ENCODE data around the gene MTF2. TPM values are rescaled to one million over a fixed set of nuclear protein-coding genes. Genes with fewer than 3 reads are reported as not detected.

MTF2 gene
- polyA plus RNA-seq, 1 donor: 30.6 TPM

DNA sequence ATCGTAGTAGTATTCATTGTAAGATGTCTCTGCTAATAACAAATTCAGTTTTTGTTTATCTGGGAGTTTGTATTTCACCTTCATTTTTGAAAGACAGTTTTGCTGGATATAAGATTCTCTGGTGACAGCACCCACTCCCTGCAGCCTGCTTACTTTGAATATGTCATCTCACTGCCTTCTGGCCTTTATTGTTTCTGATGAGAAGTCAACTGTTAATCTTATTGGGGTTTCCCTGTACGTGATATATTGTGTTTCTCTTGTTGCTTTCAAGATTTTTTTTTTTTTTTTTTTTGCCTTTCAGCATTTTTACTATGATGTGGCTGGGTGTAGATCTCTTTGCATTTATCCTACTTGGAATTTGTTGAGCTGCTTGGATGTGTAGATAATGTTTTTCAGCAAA is 29.3 kb downstream of the MTF2 start:
- 100% methylated on average over 1 of the region's 2 CpGs for WGBS (ENCODE audit: insufficient coverage, low lambda C conversion rate)

DNA sequence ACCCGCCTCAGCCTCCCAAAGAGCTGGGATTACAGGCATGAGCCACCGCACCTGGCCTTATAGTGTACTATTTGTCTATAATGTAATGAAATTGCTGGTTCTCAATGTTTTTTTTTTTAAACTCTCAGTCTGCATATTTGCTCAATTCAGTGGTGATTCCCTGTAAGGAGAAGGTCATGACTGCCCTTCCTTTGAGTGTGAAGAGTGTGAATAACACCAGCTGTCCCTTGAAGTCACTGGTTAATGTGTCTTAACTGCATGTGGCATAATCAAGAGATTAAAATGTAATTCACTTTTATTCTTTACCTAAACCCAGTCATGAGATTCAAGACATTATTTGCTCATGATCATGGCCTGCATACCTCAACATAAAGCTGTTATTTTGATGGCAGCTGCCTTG is 30.5 kb downstream of the MTF2 start:
- H3K27ac ChIP-seq (ENCODE audit: low read length): no peak overlapping the region
- peaks cover 10% of the 10 kb centered on the region for H3K36me3 ChIP-seq (ENCODE audit: control insufficient read depth, insufficient read depth, low read length)
- DNase-seq: no peak
- no peak overlapping the region for H3K4me3 ChIP-seq (ENCODE audit: low read length)
- peaks cover 4% of the 10 kb centered on the region for H3K4me1 ChIP-seq (ENCODE audit: control insufficient read depth, insufficient read depth, low read length)
- WGBS (ENCODE audit: insufficient coverage, low lambda C conversion rate): no CpG with 5 or more reads among the region's 2 CpGs
- H3K27me3 ChIP-seq (ENCODE audit: control insufficient read depth, insufficient read depth, low read length): no peaks in the 10 kb centered on the region
- peaks cover 14% of the 10 kb centered on the region for H3K9me3 ChIP-seq (ENCODE audit: control insufficient read depth, low read depth, low read length)

More for the DNA sequence above, 29.3 kb downstream of the MTF2 start:
- Histone ChIP-seq H3K36me3 (ENCODE audit: control insufficient read depth, insufficient read depth, low read length) (peaks cover 10% of the 10 kb centered on the region), H3K27ac (ENCODE audit: low read length) (no peak overlapping the region), H3K4me3 (ENCODE audit: low read length) (no peak overlapping the region), H3K4me1 (ENCODE audit: control insufficient read depth, insufficient read depth, low read length) (no peaks in the 10 kb centered on the region), H3K9me3 (ENCODE audit: control insufficient read depth, low read depth, low read length) (peaks cover 14% of the 10 kb centered on the region), H3K27me3 (ENCODE audit: control insufficient read depth, insufficient read depth, low read length) (no peaks in the 10 kb centered on the region)
- DNase-seq: no peak

DNA sequence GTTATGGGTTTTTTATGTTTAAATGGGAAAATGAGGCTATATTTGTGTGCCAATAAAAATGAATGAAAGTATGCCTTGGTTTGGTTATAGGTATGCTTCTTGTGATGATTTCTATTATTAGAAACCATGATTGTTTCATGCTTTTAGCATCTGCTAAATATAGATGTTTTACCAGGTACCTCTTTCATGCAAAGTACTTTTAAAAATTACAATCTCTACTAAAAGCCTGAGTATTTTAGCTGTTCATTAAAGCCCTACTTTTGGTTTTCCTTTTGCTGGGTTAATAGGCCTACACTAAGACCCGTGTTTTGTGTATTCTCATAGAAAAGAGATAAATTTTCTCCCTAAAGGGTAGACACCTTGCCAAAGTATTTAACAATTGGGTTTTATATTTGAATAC is 32.0 kb downstream of the MTF2 start:
- Histone ChIP-seq H3K4me1 (ENCODE audit: control insufficient read depth, insufficient read depth, low read length) (peaks cover 4% of the 10 kb centered on the region), H3K27me3 (ENCODE audit: control insufficient read depth, insufficient read depth, low read length) (no peaks in the 10 kb centered on the region), H3K36me3 (ENCODE audit: control insufficient read depth, insufficient read depth, low read length) (peaks cover 8% of the 10 kb centered on the region), H3K27ac (ENCODE audit: low read length) (no peak overlapping the region), H3K9me3 (ENCODE audit: control insufficient read depth, low read depth, low read length) (peaks cover 14% of the 10 kb centered on the region), H3K4me3 (ENCODE audit: low read length) (no peak overlapping the region)
- no peak for DNase-seq
- WGBS (ENCODE audit: insufficient coverage, low lambda C conversion rate): no CpG with 5 or more reads among the region's 1 CpG

GRCh38 chr1:93111561-93111960 is 32.5 kb downstream of the MTF2 start:
- no peak for DNase-seq
- Histone ChIP-seq H3K27me3 (ENCODE audit: control insufficient read depth, insufficient read depth, low read length) (no peaks in the 10 kb centered on the region), H3K27ac (ENCODE audit: low read length) (no peak overlapping the region), H3K9me3 (ENCODE audit: control insufficient read depth, low read depth, low read length) (peaks cover 14% of the 10 kb centered on the region), H3K36me3 (ENCODE audit: control insufficient read depth, insufficient read depth, low read length) (peaks cover 13% of the 10 kb centered on the region), H3K4me1 (ENCODE audit: control insufficient read depth, insufficient read depth, low read length) (peaks cover 4% of the 10 kb centered on the region), H3K4me3 (ENCODE audit: low read length) (no peak overlapping the region)

GRCh38 chr1:93113127-93113526 is 34.0 kb downstream of the MTF2 start:
- Histone ChIP-seq H3K27ac (ENCODE audit: low read length) (no peak overlapping the region), H3K36me3 (ENCODE audit: control insufficient read depth, insufficient read depth, low read length) (peaks cover 20% of the 10 kb centered on the region), H3K27me3 (ENCODE audit: control insufficient read depth, insufficient read depth, low read length) (no peaks in the 10 kb centered on the region), H3K4me3 (ENCODE audit: low read length) (no peak overlapping the region), H3K9me3 (ENCODE audit: control insufficient read depth, low read depth, low read length) (peaks cover 5% of the 10 kb centered on the region), H3K4me1 (ENCODE audit: control insufficient read depth, insufficient read depth, low read length) (peaks cover 4% of the 10 kb centered on the region)
- DNase-seq: no peak
- no CpG with 5 or more reads among the region's 3 CpGs for WGBS (ENCODE audit: insufficient coverage, low lambda C conversion rate)

DNA sequence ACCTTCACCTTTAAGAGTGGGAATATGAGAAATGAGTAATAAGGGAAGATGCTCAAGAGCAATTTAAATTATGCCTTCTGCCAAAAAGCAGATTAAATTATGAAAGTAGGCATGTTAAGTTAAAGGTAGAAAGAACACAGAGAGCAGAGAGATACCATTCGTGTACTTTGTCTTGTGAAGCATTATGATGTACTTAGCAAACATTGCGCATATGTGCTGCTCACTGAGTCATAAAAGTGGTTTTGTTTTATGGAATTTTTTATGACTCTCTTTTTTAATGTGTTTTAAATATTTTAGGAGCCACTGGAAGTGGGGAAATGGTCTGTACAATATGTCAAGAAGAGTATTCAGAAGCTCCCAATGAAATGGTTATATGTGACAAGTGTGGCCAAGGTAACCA is 35.3 kb downstream of the MTF2 start:
- DNase-seq: peak; percentile 25 to 62
- H3K27me3 ChIP-seq (ENCODE audit: control insufficient read depth, insufficient read depth, low read length): no peaks in the 10 kb centered on the region
- H3K4me1 ChIP-seq (ENCODE audit: control insufficient read depth, insufficient read depth, low read length): peaks cover 4% of the 10 kb centered on the region
- H3K9me3 ChIP-seq (ENCODE audit: control insufficient read depth, low read depth, low read length): no peaks in the 10 kb centered on the region
- peaks cover 24% of the 10 kb centered on the region for H3K36me3 ChIP-seq (ENCODE audit: control insufficient read depth, insufficient read depth, low read length)
- no peak overlapping the region for H3K4me3 ChIP-seq (ENCODE audit: low read length)
- H3K27ac ChIP-seq (ENCODE audit: low read length): peak overlapping the region; percentile 54
- 0% methylated on average over 1 of the region's 2 CpGs for WGBS (ENCODE audit: insufficient coverage, low lambda C conversion rate)

- Histone ChIP-seq H3K27me3 (ENCODE audit: control insufficient read depth, insufficient read depth, low read length) (no peaks in the 10 kb centered on the region), H3K36me3 (ENCODE audit: control insufficient read depth, insufficient read depth, low read length) (peaks cover 30% of the 10 kb centered on the region), H3K4me3 (ENCODE audit: low read length) (no peak overlapping the region), H3K9me3 (ENCODE audit: control insufficient read depth, low read depth, low read length) (no peaks in the 10 kb centered on the region), H3K27ac (ENCODE audit: low read length) (no peak overlapping the region), H3K4me1 (ENCODE audit: control insufficient read depth, insufficient read depth, low read length) (peaks cover 2% of the 10 kb centered on the region)
- no peak for DNase-seq
Measured at GRCh38 chr1:93120614-93121013, 41.5 kb downstream of the MTF2 start.

DNA sequence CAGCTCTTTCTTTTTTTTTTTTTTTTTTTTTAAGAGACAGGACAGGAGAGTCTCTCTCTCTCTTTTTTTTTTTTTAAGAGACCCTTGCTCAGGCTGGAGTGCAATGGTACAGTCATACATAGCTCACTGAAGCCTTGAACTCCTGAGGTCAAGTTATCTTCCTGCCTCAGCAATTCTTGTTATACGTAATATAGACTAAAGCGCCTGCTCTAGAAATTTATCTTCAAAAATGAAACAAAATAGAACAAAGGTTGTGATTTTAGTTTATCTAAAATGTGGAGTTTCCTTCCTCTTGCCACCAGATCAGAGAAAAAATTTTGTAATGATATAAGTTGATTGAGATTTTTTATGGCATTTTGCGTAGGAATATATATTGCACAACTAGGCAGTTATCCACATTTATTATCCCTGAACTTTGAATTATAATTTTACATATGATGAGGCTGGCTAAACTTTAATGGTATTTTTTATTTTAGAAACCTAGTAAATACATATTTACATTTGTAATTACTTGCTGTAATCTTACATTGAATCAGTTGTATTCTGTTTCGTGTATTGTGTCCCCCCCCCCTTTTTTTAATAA is 44.2 kb downstream of the MTF2 start:
- no peak overlapping the region for H3K4me3 ChIP-seq (ENCODE audit: low read length)
- H3K27ac ChIP-seq (ENCODE audit: low read length): peak overlapping the region; percentile 45
- peaks cover 18% of the 10 kb centered on the region for H3K36me3 ChIP-seq (ENCODE audit: control insufficient read depth, insufficient read depth, low read length)
- WGBS (ENCODE audit: insufficient coverage, low lambda C conversion rate): 59% methylated on average over 3 of the region's 4 CpGs
- DNase-seq: peak; percentile 42 to 82
- H3K27me3 ChIP-seq (ENCODE audit: control insufficient read depth, insufficient read depth, low read length): no peaks in the 10 kb centered on the region
- H3K4me1 ChIP-seq (ENCODE audit: control insufficient read depth, insufficient read depth, low read length): peaks cover 2% of the 10 kb centered on the region
- no peaks in the 10 kb centered on the region for H3K9me3 ChIP-seq (ENCODE audit: control insufficient read depth, low read depth, low read length)

DNA sequence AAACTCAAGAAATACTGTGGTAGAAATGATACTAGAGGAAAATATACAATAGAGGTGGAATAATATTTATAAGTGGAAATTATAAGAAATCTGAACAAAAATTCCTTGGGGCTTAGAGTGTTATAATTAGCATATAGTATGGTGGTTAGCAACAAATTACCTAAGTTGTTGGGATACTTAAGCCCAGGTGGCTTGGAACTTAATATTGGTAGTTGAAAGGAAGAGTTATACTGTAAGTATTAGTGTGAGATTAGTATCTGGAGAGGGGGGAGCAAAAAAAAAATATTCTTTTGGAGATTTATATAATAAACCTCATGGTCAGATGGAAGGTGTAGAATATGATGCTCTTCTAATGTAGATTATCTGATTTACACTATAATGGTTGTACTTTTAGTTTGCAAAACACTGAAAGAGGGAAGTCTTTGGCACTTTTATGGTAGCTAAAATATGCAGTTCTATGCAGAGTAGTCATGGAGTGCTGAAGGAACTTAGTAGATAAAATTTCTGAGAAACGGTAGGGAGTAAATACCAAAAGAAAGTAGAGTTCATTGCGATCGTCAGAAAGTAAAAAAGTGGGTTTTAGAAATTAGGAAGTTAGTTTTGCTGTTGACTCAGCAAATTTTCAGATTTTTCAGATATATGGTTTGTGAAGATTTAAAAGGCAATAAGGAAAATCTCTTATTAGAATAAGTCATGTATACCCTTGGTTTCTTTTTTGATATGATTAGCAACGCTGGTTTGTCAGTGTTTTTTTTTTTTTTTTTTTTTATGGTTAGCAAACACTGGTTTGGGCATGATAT is 45.7 kb downstream of the MTF2 start:
- no peak overlapping the region for H3K4me3 ChIP-seq (ENCODE audit: low read length)
- no peaks in the 10 kb centered on the region for H3K9me3 ChIP-seq (ENCODE audit: control insufficient read depth, low read depth, low read length)
- 56% methylated on average over 4 of the region's 4 CpGs for WGBS (ENCODE audit: insufficient coverage, low lambda C conversion rate)
- H3K27ac ChIP-seq (ENCODE audit: low read length): no peak overlapping the region
- no peaks in the 10 kb centered on the region for H3K27me3 ChIP-seq (ENCODE audit: control insufficient read depth, insufficient read depth, low read length)
- H3K4me1 ChIP-seq (ENCODE audit: control insufficient read depth, insufficient read depth, low read length): peaks cover 2% of the 10 kb centered on the region
- no peak for DNase-seq
- H3K36me3 ChIP-seq (ENCODE audit: control insufficient read depth, insufficient read depth, low read length): peaks cover 21% of the 10 kb centered on the region

DNA sequence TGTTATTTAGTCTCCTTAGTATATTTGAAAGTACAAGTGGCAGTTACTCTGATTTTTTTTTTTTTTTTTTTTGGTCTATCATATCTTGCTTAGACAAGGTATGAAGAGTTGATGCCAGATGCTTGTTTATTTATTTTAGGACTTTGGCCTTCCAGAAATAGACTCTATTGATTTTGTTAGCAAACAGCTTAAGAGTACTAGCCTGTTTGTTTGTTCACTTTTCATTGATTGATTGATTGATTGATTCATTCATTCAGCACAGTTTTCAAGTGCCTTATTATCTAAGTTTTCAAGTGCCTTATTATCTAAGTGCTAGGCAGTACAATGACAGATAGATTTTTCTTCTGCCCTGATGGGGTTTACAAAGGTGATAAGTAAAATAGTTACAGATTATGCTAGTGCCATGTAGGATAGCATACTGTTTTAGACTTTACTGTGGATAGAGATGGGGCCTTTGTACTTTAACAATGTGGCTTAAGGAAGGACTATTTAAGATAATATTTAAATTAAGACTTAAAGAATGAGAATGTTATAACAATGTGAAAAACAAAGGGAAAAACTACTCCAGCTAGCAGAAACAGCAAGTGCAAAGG is 50.5 kb downstream of the MTF2 start:
- Histone ChIP-seq H3K27me3 (ENCODE audit: control insufficient read depth, insufficient read depth, low read length) (no peaks in the 10 kb centered on the region), H3K9me3 (ENCODE audit: control insufficient read depth, low read depth, low read length) (no peaks in the 10 kb centered on the region), H3K4me1 (ENCODE audit: control insufficient read depth, insufficient read depth, low read length) (no peaks in the 10 kb centered on the region), H3K4me3 (ENCODE audit: low read length) (no peak overlapping the region), H3K36me3 (ENCODE audit: control insufficient read depth, insufficient read depth, low read length) (peaks cover 25% of the 10 kb centered on the region), H3K27ac (ENCODE audit: low read length) (no peak overlapping the region)
- no peak for DNase-seq

DNA sequence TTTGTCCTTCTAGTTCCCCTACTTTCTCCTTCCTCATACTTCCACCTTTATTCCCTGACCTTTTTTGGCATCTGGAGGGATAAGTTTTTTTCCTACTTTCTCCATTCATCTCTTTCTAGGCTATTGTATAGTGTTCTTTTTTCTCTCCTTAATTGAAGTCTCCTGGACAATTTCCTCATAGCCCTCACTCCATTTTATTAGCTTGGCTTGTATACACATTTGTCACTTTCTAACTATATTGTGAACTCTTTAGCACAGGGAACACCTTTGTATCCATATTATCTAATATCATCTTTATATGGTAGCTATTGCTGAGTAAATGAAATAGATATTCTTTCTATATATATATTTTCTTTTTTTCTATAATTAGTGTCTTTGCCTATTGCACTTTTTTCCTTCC is 53.6 kb downstream of the MTF2 start:
- no peaks in the 10 kb centered on the region for H3K4me1 ChIP-seq (ENCODE audit: control insufficient read depth, insufficient read depth, low read length)
- H3K36me3 ChIP-seq (ENCODE audit: control insufficient read depth, insufficient read depth, low read length): peaks cover 40% of the 10 kb centered on the region
- no peak overlapping the region for H3K4me3 ChIP-seq (ENCODE audit: low read length)
- no peaks in the 10 kb centered on the region for H3K27me3 ChIP-seq (ENCODE audit: control insufficient read depth, insufficient read depth, low read length)
- DNase-seq: no peak
- H3K9me3 ChIP-seq (ENCODE audit: control insufficient read depth, low read depth, low read length): no peaks in the 10 kb centered on the region
- no peak overlapping the region for H3K27ac ChIP-seq (ENCODE audit: low read length)

Measured in large intestine (tissue), 3 donors.